Measurements from ENCODE around the gene CERS4.
A peak's percentile ranks its signal among the peaks of the same experiment; 100 is the strongest.

CERS4 gene

DNA sequence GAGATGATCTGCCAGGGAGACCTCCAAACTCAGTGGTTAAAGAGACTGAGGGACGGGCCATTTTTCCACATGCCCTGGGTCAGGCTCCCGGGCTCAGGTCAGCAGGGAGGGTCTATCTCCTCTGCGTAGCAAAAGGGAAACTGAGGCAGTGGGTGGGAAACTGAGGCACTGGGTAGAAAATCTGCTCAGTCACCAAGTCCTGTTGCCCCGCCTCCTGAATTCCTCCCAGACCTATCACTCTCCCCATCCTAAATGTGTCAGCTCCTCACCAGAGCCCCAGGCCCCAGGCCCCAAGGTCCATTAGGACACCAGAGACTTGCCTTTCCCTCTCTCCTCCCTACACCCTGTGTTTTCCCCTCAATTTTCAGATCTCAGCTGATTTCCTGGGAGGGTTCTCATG, 96.6 kb downstream of the CERS4 start:
- Histone ChIP-seq H3K4me3 (ENCODE audit: low read length) (no peak overlapping the region), H3K9me3 (ENCODE audit: control insufficient read depth, low read depth, low read length) (no peaks in the 10 kb centered on the region), H3K27me3 (ENCODE audit: control insufficient read depth, insufficient read depth, low read length) (no peaks in the 10 kb centered on the region), H3K9ac (ENCODE audit: low read length) (no peak overlapping the region), H3K27ac (ENCODE audit: low read length) (no peak overlapping the region), H3K4me1 (ENCODE audit: control insufficient read depth, low read depth, low read length) (peaks cover 7% of the 10 kb centered on the region), H3K36me3 (ENCODE audit: control insufficient read depth, low read depth, low read length) (peaks cover 13% of the 10 kb centered on the region)

DNA sequence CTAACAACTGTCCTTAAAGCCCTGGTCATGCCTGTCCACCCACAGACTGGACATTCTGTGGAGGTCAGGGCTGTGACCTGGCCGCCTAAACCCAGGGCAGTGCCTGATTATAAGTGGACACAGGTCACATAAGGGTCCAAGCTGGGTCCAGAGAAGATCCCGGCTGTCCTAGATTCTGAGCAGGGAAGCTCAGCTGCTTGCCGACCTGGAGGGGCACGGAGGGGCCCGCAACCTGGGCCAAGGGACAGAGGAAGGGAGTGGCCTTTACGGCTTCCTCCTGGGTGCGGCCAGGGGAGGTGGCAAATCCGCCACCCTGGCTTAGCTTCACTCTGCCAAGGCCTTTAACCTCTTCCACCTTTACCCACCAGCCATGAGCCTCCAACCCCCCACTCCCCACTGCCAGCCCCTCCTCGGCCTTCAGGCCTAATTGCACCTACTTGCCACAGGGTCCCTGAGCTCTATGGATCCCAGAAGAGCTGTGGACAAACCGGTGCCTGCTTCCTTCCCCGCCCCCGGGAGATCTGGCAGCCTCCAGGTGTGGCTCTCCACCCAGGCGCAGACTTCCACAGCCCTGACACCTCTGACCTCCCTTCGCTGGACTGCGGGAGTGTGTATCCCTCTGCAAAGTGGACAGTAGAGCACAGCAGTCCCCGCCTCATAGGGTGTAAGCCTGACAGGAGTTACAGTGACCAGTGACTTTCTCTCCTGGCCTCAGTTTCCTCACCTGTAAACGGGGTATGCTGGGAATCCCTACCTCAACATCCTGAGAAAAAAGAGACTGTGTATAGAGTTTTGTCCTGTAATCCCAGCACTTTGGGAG, 97.3 kb downstream of the CERS4 start:
- H3K27ac ChIP-seq (ENCODE audit: low read length), result no peak overlapping the region
- H3K27me3 ChIP-seq (ENCODE audit: control insufficient read depth, insufficient read depth, low read length), result no peaks in the 10 kb centered on the region
- H3K4me3 ChIP-seq (ENCODE audit: low read length), result peak overlapping the region; percentile 88
- peaks cover 7% of the 10 kb centered on the region for H3K4me1 ChIP-seq (ENCODE audit: control insufficient read depth, low read depth, low read length)
- peak overlapping the region; percentile 88 for H3K9ac ChIP-seq (ENCODE audit: low read length)
- H3K36me3 ChIP-seq (ENCODE audit: control insufficient read depth, low read depth, low read length), result peaks cover 18% of the 10 kb centered on the region
- no peaks in the 10 kb centered on the region for H3K9me3 ChIP-seq (ENCODE audit: control insufficient read depth, low read depth, low read length)

DNA sequence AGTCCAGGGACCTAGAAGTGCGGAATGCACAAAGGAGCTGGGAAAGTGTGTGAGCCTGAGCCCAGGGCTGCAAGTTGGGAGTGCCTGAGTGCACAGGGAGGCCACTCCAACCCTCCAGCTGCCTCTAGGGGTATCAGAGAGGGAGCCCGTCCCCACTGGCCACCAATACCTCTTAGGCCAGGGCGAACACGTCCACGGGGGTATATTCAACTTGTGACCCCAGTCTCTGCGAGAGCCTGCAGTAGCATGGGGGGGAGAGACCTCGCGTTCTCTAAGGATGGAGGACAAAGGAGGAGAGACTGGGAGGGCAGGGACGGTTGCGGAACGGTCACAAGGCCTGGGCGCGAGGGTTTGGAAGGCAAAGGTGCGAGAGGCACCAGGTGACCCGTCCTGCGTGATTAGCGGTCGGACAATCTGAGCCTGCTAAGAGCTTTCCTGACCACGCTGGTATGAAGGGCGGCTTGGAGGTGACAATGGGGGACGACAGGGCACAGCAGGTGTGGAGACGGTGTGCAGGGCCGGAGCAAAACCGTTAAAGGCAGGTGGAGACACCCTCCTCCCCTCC, 98.3 kb downstream of the CERS4 start:
- peak overlapping the region; percentile 88 for H3K4me3 ChIP-seq (ENCODE audit: low read length)
- H3K27ac ChIP-seq (ENCODE audit: low read length), result peak overlapping the region; percentile 45

GRCh38 chr19:8307965-8308866, 99.0 kb downstream of the CERS4 start, which contains the start of gene CD320:
CD320 (minus strand) TSS chr19:8308358; CDS start chr19:8308290, 68 bp downstream.
- Histone ChIP-seq H3K4me1 (ENCODE audit: control insufficient read depth, low read depth, low read length) (peaks cover 7% of the 10 kb centered on the region), H3K36me3 (ENCODE audit: control insufficient read depth, low read depth, low read length) (peaks cover 10% of the 10 kb centered on the region), H3K27ac (ENCODE audit: low read length) (peak within 1 kb of the TSS; percentile 82), H3K27me3 (ENCODE audit: control insufficient read depth, insufficient read depth, low read length) (no peaks in the 10 kb centered on the region), H3K4me3 (ENCODE audit: low read length) (peak within 1 kb of the TSS; percentile 88), H3K9me3 (ENCODE audit: control insufficient read depth, low read depth, low read length) (no peaks in the 10 kb centered on the region), H3K9ac (ENCODE audit: low read length) (peak within 1 kb of the TSS; percentile 88)

More for the DNA sequence above, 98.3 kb downstream of the CERS4 start:
- H3K4me1 ChIP-seq (ENCODE audit: control insufficient read depth, low read depth, low read length), result peaks cover 7% of the 10 kb centered on the region
- peaks cover 11% of the 10 kb centered on the region for H3K36me3 ChIP-seq (ENCODE audit: control insufficient read depth, low read depth, low read length)
- no peaks in the 10 kb centered on the region for H3K9me3 ChIP-seq (ENCODE audit: control insufficient read depth, low read depth, low read length)
- no peaks in the 10 kb centered on the region for H3K27me3 ChIP-seq (ENCODE audit: control insufficient read depth, insufficient read depth, low read length)
- H3K9ac ChIP-seq (ENCODE audit: low read length), result peak overlapping the region; percentile 88

GRCh38 chr19:8308891-8309291, 99.7 kb downstream of the CERS4 start:
- Histone ChIP-seq H3K4me1 (ENCODE audit: control insufficient read depth, low read depth, low read length) (peaks cover 7% of the 10 kb centered on the region), H3K4me3 (ENCODE audit: low read length) (peak overlapping the region; percentile 88)

GRCh38 chr19:8310342-8311055, 101.3 kb downstream of the CERS4 start:
- Histone ChIP-seq H3K4me1 (ENCODE audit: control insufficient read depth, low read depth, low read length) (peaks cover 7% of the 10 kb centered on the region), H3K36me3 (ENCODE audit: control insufficient read depth, low read depth, low read length) (peaks cover 21% of the 10 kb centered on the region), H3K27me3 (ENCODE audit: control insufficient read depth, insufficient read depth, low read length) (no peaks in the 10 kb centered on the region), H3K9me3 (ENCODE audit: control insufficient read depth, low read depth, low read length) (no peaks in the 10 kb centered on the region), H3K9ac (ENCODE audit: low read length) (no peak overlapping the region), H3K4me3 (ENCODE audit: low read length) (no peak overlapping the region), H3K27ac (ENCODE audit: low read length) (no peak overlapping the region)

More at GRCh38 chr19:8308891-8309291, 99.7 kb downstream of the CERS4 start:
- Histone ChIP-seq H3K36me3 (ENCODE audit: control insufficient read depth, low read depth, low read length) (peaks cover 10% of the 10 kb centered on the region), H3K27me3 (ENCODE audit: control insufficient read depth, insufficient read depth, low read length) (no peaks in the 10 kb centered on the region), H3K9me3 (ENCODE audit: control insufficient read depth, low read depth, low read length) (no peaks in the 10 kb centered on the region), H3K9ac (ENCODE audit: low read length) (no peak overlapping the region), H3K27ac (ENCODE audit: low read length) (no peak overlapping the region)

- H3K9ac ChIP-seq (ENCODE audit: low read length), result no peak overlapping the region
- H3K4me3 ChIP-seq (ENCODE audit: low read length), result no peak overlapping the region
- H3K4me1 ChIP-seq (ENCODE audit: control insufficient read depth, low read depth, low read length), result peaks cover 7% of the 10 kb centered on the region
- no peak overlapping the region for H3K27ac ChIP-seq (ENCODE audit: low read length)
- peaks cover 23% of the 10 kb centered on the region for H3K36me3 ChIP-seq (ENCODE audit: control insufficient read depth, low read depth, low read length)
- no peaks in the 10 kb centered on the region for H3K9me3 ChIP-seq (ENCODE audit: control insufficient read depth, low read depth, low read length)
- no peaks in the 10 kb centered on the region for H3K27me3 ChIP-seq (ENCODE audit: control insufficient read depth, insufficient read depth, low read length)
These were observed 102.5 kb downstream of the CERS4 start for GRCh38 chr19:8311461-8312260.

All from iPS-18a (cell line).